HEK293 (cell line): ENCODE data around the gene TRIM33.

ENCODE experiments used
- CTCF ChIA-PET: fragments of 350-600 bp; formaldehyde crosslinking; extraction: SDS; loops from one replicate; lab custom pipeline; 2021; ENCODE audit warnings: antibody characterized with exemption; lab: Yijun Ruan, JAX
- POLR2A ChIA-PET: fragments of 300-600 bp; formaldehyde crosslinking; extraction: SDS; loops from one replicate; lab custom pipeline; 2020; ENCODE audit warnings: antibody characterized with exemption, inconsistent platforms; lab: Yijun Ruan, JAX
- H3K27ac ChIP-seq: fragments of 200-500 bp; sonication (Bioruptor generic); 2 replicates; pipeline ENCODE4 v1.5.1; 2014; ENCODE audit warnings: low read depth, low read length, control low read depth, inconsistent platforms; ENCODE audit errors: extremely low read depth
- H3K36me3 ChIP-seq, 2 experiments: fragments of 200-500 bp in 1 of 2; sonication (Bioruptor generic) in 1 of 2; 1 replicate in 1 of 2; 2 replicates in 1 of 2; pipeline ENCODE4 v1.5.1; 2014 to 2017; ENCODE audit warnings: inconsistent platforms in 2 of 2, low read length in 2 of 2; ENCODE audit not compliant: control insufficient read depth in 2 of 2, insufficient read depth in 1 of 2
- H3K4me1 ChIP-seq: fragments of 200-500 bp; sonication (Bioruptor generic); 2 replicates; pipeline ENCODE4 v1.5.1; 2014; ENCODE audit warnings: mild to moderate bottlenecking, low read length, inconsistent platforms; ENCODE audit not compliant: control insufficient read depth, insufficient read depth
- H3K4me3 ChIP-seq: 2 replicates; pipeline ENCODE4 v1.5.1; 2011; ENCODE audit warnings: low read depth, mild to moderate bottlenecking, control low read depth, low read length, moderate library complexity
- H3K9me3 ChIP-seq: fragments of 200-500 bp; sonication (Bioruptor generic); 2 replicates; pipeline ENCODE4 v1.5.1; 2014; ENCODE audit warnings: low read depth, low read length, inconsistent platforms; ENCODE audit not compliant: control insufficient read depth, insufficient read depth
- EGR2 ChIP-seq: fragments of 450-650 bp; formaldehyde crosslinking; IDR thresholded peaks from 2 replicates; pipeline ENCODE4 v1.5.1; 2016; ENCODE audit warnings: low read depth, missing biosample characterization, missing genetic modification characterization
- MEIS1 ChIP-seq: sonication (generic); formaldehyde crosslinking; IDR thresholded peaks from 2 replicates; pipeline ENCODE4 v1.8.1; 2022; ENCODE audit warnings: missing genetic modification reagents, mild to moderate bottlenecking, borderline replicate concordance
- PRDM2 ChIP-seq: fragments of 450-650 bp; formaldehyde crosslinking; IDR thresholded peaks from 2 replicates; pipeline ENCODE4 v1.5.1; 2016; ENCODE audit warnings: missing biosample characterization, missing genetic modification characterization, borderline replicate concordance
- SETDB1 ChIP-seq: IDR thresholded peaks from one replicate; pipeline ENCODE4 v1.6.1; 2017; ENCODE audit warnings: mild to moderate bottlenecking, low read length, moderate library complexity, mixed read lengths; ENCODE audit not compliant: insufficient read length
- TRIM28 ChIP-seq: IDR thresholded peaks from 2 replicates; pipeline ENCODE4 v1.6.1; 2011; ENCODE audit warnings: low read length, control low read depth, borderline replicate concordance
- YY1 ChIP-seq: fragments of 450-650 bp; formaldehyde crosslinking; IDR thresholded peaks from 2 replicates; pipeline ENCODE4 v1.5.1; 2018; ENCODE audit warnings: missing biosample characterization, missing genetic modification characterization
- ZBTB1 ChIP-seq: fragments of 450-650 bp; formaldehyde crosslinking; IDR thresholded peaks from 2 replicates; pipeline ENCODE4 v1.5.1; 2016; ENCODE audit warnings: missing biosample characterization, missing genetic modification characterization
- ZBTB44 ChIP-seq: fragments of 450-650 bp; IDR thresholded peaks from 2 replicates; pipeline ENCODE4 v1.5.1; 2018; ENCODE audit warnings: missing biosample characterization, mild to moderate bottlenecking, missing genetic modification characterization
- ZEB2 ChIP-seq: fragments of 450-650 bp; formaldehyde crosslinking; IDR thresholded peaks from 2 replicates; pipeline ENCODE4 v1.5.1; 2016; ENCODE audit warnings: missing biosample characterization, missing genetic modification characterization
- ZFP37 ChIP-seq: fragments of 450-650 bp; formaldehyde crosslinking; IDR thresholded peaks from 2 replicates; pipeline ENCODE4 v1.5.1; 2016; ENCODE audit warnings: missing biosample characterization, missing genetic modification characterization
- ZIC2 ChIP-seq: fragments of 450-650 bp; formaldehyde crosslinking; IDR thresholded peaks from 2 replicates; pipeline ENCODE4 v1.5.1; 2016; ENCODE audit warnings: missing biosample characterization, missing genetic modification characterization
- ZNF23 ChIP-seq: fragments of 450-650 bp; formaldehyde crosslinking; IDR thresholded peaks from 2 replicates; pipeline ENCODE4 v1.5.1; 2016; ENCODE audit warnings: missing biosample characterization, missing genetic modification characterization, borderline replicate concordance
- ZNF239 ChIP-seq: fragments of 450-650 bp; formaldehyde crosslinking; IDR thresholded peaks from 2 replicates; pipeline ENCODE4 v1.5.1; 2016; ENCODE audit warnings: missing biosample characterization, missing genetic modification characterization
- ZNF354C ChIP-seq: fragments of 450-650 bp; formaldehyde crosslinking; IDR thresholded peaks from 2 replicates; pipeline ENCODE4 v1.5.1; 2016; ENCODE audit warnings: missing biosample characterization, missing genetic modification characterization, low read depth, borderline replicate concordance
- ZNF391 ChIP-seq: fragments of 450-650 bp; formaldehyde crosslinking; IDR thresholded peaks from 2 replicates; pipeline ENCODE4 v1.5.1; 2016; ENCODE audit warnings: low read depth, missing biosample characterization, missing genetic modification characterization, borderline replicate concordance
- ZNF404 ChIP-seq: fragments of 450-650 bp; formaldehyde crosslinking; IDR thresholded peaks from 2 replicates; pipeline ENCODE4 v1.5.1; 2017; ENCODE audit warnings: missing biosample characterization, missing genetic modification characterization
- ZNF513 ChIP-seq: fragments of 450-650 bp; IDR thresholded peaks from 2 replicates; pipeline ENCODE4 v1.5.1; 2018; ENCODE audit warnings: missing biosample characterization, missing genetic modification characterization
- ZNF555 ChIP-seq: fragments of 450-650 bp; formaldehyde crosslinking; conservative IDR thresholded peaks from 2 replicates; pipeline ENCODE4 v1.5.1; 2017; ENCODE audit warnings: missing biosample characterization, mild to moderate bottlenecking, missing genetic modification characterization, inconsistent platforms
- ZNF660 ChIP-seq: fragments of 450-650 bp; IDR thresholded peaks from 2 replicates; pipeline ENCODE4 v1.5.1; 2018; ENCODE audit warnings: missing biosample characterization, mild to moderate bottlenecking, missing genetic modification characterization
- ZNF747 ChIP-seq: fragments of 450-650 bp; formaldehyde crosslinking; IDR thresholded peaks from 2 replicates; pipeline ENCODE4 v1.5.1; 2016; ENCODE audit warnings: missing biosample characterization, missing genetic modification characterization
- ZNF791 ChIP-seq: fragments of 450-650 bp; formaldehyde crosslinking; IDR thresholded peaks from 2 replicates; pipeline ENCODE4 v1.5.1; 2016; ENCODE audit warnings: missing biosample characterization, missing genetic modification characterization
- ZSCAN23 ChIP-seq: fragments of 450-650 bp; formaldehyde crosslinking; IDR thresholded peaks from 2 replicates; pipeline ENCODE4 v1.5.1; 2016; ENCODE audit warnings: missing biosample characterization, missing genetic modification characterization
- ZSCAN5A ChIP-seq: fragments of 450-650 bp; formaldehyde crosslinking; IDR thresholded peaks from 2 replicates; pipeline ENCODE4 v1.5.1; 2016; ENCODE audit warnings: missing biosample characterization, missing genetic modification characterization

The TRIM33 gene

GRCh38 chr1:114349891-114350605 is 161.0 kb downstream of the TRIM33 start:
- POLR2A ChIA-PET, result no interaction called here
- no peaks in the 10 kb centered on the region for H3K4me1 ChIP-seq
- CTCF ChIA-PET, result interaction anchor here (0.6 to 0.7 kb wide), 4 partner anchors 67 to 446 kb away, joined by 3 to 4 read pairs (median 3); partner anchors contain the start of gene AP4B1
- no peak for TF ChIP-seq YY1 (tag by site-specific recombination)
- no peak for TF ChIP-seq ZNF354C (tag by site-specific recombination)
- TF ChIP-seq ZEB2, result no peak
- no peak for TF ChIP-seq ZNF404 (tag by site-specific recombination)
- no peak for TF ChIP-seq ZNF391 (tag by site-specific recombination)
- TF ChIP-seq, all 188 proteins: peak for 0
- Histone ChIP-seq H3K36me3 (no peaks in the 10 kb centered on the region), H3K9me3 (no peaks in the 10 kb centered on the region), H3K27ac (no peak overlapping the region), H3K4me3 (no peak overlapping the region)

GRCh38 chr1:114347431-114348209 is 163.4 kb downstream of the TRIM33 start:
- Histone ChIP-seq H3K4me3 (no peak overlapping the region), H3K36me3 (no peaks in the 10 kb centered on the region), H3K4me1 (no peaks in the 10 kb centered on the region), H3K9me3 (no peaks in the 10 kb centered on the region), H3K27ac (no peak overlapping the region)
- POLR2A ChIA-PET, result interaction anchor here (0.6 to 1.0 kb wide), 2 partner anchors 322 to 323 kb away, joined by 3 to 7 read pairs; no protein-coding TSS in a partner anchor
- CTCF ChIA-PET, result interaction anchor here (0.6 to 3.6 kb wide), 38 partner anchors 10 to 1359 kb away, joined by 3 to 25 read pairs (median 4); partner anchors contain the start of genes DENND2C and NRAS
- TF ChIP-seq MEIS1 (CRISPR knock-in tag) (no peak), ZNF513 (no peak), ZFP37 (no peak), ZNF23 (tag by site-specific recombination) (no peak), TRIM28 (no peak), PRDM2 (no peak), EGR2 (tag by site-specific recombination) (no peak), ZSCAN5A (tag by site-specific recombination) (no peak), ZNF239 (tag by site-specific recombination) (no peak), ZBTB1 (tag by site-specific recombination) (no peak), ZNF660 (tag by site-specific recombination) (no peak), ZNF747 (tag by site-specific recombination) (no peak), SETDB1 (no peak), ZBTB44 (no peak), ZNF791 (tag by site-specific recombination) (no peak), ZNF391 (tag by site-specific recombination) (no peak), ZSCAN23 (tag by site-specific recombination) (no peak), ZIC2 (no peak), ZNF555 (tag by site-specific recombination) (no peak)
